B cell (primary cell): ENCODE results near the gene IL22RA2.

Experiments used
- EZH2 ChIP-seq: IDR thresholded peaks from 2 replicates; pipeline ENCODE4 v1.6.1; 2012; ENCODE audit warnings: borderline replicate concordance, low read depth, mild to moderate bottlenecking, moderate library complexity, low read length; ENCODE audit not compliant: insufficient read depth, poor library complexity, severe bottlenecking
- TF ChIP-seq, protein P1 (sequence below): fragments of 200-600 bp; IDR thresholded peaks from one replicate; pipeline ENCODE4 v1.8.0; 2022; ENCODE audit warnings: antibody characterized with exemption, mild to moderate bottlenecking

DNA sequence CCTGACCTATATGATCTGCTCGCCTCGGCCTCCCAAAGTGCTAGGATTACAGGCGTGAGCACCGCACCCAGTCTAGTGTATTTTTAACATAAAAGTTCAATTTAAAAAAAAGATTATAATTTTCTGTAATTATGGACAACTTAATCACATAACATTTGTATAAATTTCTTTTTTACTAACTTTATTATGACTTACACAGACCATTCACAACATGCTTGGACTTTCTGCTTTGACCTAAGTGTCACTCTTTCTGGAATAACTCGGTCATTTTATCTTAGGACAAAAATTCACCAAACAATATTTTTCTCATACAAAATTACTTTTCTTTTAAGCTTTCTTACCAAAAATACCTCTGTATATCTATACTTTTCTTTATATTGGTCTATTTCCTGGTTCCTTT, 15.4 kb upstream of the IL22RA2 start:
- TF ChIP-seq, protein P1, sequence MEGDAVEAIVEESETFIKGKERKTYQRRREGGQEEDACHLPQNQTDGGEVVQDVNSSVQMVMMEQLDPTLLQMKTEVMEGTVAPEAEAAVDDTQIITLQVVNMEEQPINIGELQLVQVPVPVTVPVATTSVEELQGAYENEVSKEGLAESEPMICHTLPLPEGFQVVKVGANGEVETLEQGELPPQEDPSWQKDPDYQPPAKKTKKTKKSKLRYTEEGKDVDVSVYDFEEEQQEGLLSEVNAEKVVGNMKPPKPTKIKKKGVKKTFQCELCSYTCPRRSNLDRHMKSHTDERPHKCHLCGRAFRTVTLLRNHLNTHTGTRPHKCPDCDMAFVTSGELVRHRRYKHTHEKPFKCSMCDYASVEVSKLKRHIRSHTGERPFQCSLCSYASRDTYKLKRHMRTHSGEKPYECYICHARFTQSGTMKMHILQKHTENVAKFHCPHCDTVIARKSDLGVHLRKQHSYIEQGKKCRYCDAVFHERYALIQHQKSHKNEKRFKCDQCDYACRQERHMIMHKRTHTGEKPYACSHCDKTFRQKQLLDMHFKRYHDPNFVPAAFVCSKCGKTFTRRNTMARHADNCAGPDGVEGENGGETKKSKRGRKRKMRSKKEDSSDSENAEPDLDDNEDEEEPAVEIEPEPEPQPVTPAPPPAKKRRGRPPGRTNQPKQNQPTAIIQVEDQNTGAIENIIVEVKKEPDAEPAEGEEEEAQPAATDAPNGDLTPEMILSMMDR: no peak
- TF ChIP-seq EZH2: no peak
